HG02623 (cell line): ENCODE data around the gene PARP1.
"Not testable (repeated sequence)": the region's sequence is repeated elsewhere in the genome, so short reads cannot be mapped to it uniquely, and the experiment has no call there.

Source experiments
- ATAC-seq: cut with Tn5 transposase; IDR thresholded peaks from one replicate; pipeline ENCODE4 v1.9.1; 2021; ENCODE audit warnings: moderate library complexity; ENCODE audit not compliant: unreplicated experiment

PARP1 gene

DNA sequence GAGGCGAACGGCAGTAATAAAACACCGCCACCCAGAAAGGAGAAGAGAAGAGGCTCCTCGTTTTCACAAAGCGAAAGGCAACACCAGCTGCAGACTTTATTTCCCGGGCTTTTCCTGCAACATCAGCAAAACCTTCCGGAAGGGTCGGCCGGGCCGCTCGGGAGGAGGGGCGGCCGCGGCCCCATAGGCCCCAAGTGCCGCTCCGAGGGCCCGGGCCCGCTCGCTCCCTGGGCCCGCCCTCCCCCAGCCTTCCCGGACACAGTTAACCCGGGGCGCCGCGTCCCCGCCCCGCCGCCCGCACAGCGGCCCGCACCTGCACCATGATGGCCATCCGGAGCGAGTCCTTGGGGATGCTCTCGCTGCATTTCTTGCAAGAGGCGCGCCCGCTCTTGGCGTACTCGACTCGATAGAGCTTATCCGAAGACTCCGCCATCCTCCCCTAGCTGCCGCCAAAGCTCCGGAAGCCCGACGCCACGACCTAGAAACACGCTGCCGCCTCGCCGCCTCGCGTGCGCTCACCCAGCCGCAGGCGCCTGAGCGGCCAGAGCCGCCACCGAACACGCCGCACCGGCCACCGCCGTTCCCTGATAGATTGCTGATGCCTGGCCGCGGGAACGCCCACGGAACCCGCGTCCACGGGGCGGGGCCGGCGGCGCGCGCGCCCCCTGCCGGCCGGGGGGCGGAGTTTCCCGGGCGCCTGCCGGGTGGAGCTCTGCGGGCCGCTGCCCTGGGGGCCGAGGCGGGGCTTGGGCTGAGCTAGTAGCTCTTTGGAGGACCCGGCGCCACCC lies at the start of gene PARP1:
PARP1 (minus strand) TSS at position 597 of the 788 bp plus-strand sequence; CDS start at position 433, 164 bp downstream.
- ATAC-seq: peak; percentile 71

DNA sequence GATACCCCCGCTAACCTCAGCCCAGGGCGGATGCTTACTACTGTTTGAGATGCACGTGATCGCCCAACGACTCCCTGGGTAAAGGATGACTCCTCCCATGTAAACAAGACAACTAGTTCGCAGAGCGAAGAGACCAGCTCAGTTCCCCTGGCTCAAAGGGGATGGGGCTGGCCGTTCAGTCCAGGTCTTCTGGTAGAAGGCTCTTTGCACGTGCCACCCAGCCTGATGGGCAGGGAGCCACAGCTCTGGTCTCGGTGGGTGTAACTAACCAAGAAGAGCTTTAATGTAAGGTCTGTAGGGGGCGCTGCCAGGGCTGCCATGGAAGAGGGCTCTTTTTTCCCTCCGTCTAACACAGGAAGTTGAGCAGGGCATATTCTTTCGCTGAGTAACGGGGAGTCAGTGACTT lies 49.4 kb upstream of the PARP1 start:
- ATAC-seq: no peak

DNA sequence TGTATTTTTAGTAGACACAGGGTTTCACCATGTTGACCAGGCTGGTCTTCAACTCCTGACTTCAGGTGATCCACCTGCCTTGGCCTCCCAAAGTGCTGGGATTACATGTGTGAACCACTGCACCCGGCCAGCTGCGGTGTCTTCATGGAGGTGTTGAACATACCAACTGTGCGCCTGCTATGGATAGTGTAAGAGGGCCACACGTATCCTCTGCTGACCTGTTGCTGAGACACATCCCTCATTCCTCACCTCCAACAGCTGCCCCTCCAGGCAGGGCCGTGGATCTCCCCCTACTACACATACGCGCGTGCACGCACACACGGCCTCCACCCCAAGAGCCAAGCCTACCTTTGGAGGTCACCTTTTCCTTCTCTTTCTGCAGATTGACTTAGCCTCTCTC lies 48.0 kb upstream of the PARP1 start:
- ATAC-seq: no peak

DNA sequence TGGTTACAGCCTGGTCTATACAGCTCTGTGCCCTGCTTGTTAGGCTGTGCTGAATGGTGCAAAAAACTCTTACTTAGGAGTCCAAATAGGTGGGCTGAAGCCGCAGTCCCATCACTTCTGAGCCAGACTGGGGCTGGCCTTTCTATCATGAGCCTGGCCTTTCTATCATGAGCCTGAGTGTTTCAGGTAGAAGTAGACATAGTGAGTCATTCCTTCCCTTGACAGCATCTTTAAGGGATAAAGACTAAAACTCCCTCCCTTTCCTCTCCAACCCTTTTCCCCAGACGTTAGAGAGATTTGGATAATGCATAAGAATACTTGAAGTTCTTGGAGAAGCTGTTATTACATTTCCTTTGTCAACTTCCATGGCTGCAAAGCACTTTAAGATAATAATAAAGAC lies 46.5 kb upstream of the PARP1 start:
- ATAC-seq: no peak

DNA sequence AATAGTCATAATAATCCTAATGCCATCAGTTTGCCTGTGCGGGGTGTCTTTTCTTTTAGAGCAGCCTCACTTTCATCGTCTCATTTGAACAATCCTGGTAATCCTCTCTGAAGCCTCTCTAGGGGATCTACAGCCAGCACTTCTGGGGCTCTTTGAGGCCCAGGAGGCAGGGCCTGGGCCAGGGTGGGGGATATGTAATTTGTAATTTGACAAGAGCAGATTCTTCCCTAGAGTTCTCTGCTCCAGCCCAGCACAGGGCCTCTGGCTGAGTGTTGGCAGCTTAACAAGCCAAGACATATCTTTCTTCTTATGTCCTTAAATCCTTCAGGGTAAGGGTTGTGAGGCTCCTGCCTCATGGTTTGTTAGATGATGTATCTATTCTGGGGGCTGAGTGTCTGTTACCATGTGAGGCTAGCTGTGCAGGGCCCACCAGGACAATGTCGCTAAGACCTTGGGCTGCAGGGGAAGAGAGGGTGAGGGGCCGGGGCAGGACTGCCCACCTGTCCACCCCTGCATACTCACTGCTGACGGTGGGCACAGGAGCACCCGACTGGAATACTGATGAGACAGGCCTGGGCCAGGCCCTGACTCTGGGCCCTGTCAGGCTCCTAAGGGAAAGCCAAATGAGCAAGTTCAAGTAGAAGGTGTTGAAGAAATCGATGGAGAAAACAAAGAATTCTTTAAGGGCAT lies 45.3 kb upstream of the PARP1 start:
- no peak for ATAC-seq

DNA sequence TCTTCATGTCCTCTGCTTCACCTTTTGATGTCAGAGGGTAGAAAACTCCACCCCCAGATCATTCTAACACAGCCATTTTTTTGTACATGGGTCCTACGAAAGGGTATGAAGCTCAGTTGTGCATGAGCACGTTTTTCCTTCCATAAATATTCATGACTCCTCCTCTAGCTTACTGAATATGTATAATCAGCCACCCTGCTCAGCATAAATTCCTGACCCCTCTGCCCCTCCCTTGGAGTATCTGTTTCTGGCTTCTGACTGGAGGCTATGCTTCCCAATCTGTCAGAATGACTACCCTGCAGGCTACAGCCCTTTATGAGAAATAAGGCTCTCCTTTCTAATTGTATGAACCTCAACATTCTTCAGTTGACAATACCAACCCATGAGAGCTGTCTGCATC lies 42.8 kb upstream of the PARP1 start:
- no peak for ATAC-seq

DNA sequence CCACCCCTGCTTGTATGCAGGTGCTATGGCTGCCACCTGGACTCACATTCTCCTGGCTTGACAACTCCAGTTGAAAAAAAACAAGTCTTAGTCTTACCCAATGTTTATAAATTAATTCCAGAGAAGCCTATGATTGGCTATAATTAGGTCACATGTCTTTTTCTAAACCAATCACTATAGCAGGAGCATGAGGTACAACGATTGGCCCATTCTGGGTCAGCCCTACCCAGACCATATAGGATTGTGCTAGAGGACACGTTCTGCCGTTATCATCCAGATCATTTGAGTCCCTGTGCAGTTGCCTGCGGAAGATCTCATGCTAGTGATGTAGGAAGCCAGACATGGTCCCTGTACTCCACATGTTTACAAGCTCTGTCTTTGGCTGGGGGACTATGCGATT lies 41.9 kb upstream of the PARP1 start:
- ATAC-seq: no peak

DNA sequence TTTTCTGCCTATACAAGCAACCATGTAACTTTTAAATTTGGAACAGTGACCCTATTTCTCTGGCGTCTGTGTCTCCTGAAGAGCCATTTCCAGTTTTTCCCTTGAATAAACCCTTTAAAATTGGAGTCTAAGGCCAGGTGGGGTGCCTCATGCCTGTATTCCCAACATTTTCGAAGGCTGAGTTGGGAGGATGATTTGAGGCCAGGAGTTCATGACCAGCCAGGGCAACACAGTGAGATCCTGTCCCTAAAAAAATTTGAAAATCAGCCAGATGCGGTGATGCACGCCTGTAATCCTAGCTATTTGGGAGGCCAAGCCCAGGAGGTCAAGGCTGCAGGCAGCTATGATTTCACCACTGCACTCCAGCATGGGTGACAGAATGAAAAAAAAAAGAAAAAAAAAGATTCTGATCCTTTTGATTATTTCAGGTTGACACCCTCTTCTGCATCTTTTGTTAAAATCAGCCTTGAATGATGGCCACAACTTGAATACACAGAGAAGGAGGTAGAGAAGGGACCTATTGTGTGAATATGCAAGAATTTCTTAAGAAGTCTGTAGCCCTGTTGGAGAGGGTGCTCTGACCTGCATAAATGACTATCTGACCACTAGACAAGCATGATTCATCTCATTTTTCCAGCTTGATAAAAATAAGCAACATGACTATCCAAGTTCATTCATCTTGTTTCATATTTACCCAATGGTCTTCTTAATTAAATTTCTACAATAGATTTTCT lies 40.2 kb upstream of the PARP1 start:
- no peak for ATAC-seq

DNA sequence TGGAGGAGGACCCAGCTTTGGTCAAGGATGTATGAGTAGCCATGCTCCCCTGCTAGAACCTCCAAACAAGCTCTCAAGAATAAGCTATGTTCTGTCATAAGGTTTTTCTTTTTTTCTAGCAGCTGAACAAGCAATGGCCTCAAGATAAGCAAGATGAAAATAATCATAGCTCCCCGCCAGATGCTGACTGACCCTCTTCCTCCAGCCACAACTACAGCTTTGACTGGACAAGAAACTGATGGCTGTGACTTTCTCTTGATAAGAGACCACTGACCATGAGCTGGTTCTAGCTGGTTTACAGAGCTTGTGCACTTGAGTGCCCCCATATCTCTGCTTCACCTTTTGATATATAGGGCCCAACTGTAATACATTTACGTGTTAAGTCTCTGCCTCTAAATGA lies 38.2 kb upstream of the PARP1 start:
- ATAC-seq: no peak

DNA sequence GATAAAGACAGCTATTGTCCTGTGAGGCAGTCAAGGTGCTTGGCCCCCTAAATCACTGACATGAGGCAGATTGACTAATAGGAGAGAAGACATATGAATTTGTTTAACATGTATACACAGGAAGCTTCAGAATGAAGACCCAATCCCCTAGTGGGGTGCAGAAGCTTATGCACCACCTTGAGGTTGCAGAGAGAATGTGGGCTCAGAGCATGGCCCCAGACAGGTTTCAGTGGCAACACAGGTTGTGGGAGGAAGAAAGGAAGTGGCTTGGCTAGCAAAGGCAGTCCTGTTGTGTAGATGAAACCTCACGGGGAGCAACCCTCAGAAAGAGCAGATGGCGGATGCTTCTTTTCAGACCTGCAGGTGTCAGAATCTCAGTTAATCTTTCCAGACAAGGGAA lies 37.0 kb upstream of the PARP1 start:
- ATAC-seq: peak; percentile 99

DNA sequence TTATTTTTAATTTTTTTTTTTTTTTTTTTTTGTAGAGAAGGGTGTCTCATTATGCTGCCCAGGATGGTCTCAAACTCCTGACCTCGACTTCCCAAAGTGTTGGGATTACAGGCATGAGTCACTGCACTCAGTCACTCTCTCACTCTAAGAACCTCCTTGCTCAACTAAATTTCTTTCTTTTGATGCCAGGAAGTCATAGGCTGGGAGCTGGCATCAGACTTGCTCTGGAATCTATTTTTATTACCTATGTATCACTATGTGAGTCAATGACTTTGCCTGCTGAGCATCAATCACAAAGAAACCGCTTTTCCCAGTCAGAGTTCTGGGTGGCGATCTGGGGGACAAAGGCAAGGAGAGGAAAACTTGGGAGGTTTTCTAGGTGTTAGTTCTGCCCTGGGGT lies 35.5 kb upstream of the PARP1 start:
- no peak for ATAC-seq

DNA sequence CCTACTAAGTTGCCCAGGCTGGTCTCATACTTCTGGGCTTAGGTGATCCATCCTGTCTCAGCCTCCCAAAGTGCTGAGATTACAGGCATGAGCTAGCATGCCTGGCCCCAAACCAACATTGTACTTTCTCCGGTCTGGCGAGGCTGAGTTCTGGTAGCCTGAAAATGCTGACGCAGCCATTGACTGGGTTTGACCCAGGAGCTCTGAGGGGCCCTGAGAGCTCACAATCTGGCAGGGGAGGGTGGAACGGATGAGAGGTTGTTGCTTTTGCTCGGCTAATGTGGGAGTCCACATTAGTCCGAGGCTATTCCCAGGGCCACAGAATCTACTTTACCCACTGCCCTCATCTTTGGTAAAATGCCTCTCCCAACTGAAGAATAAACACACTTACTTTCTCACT lies 35.1 kb upstream of the PARP1 start:
- no peak for ATAC-seq

DNA sequence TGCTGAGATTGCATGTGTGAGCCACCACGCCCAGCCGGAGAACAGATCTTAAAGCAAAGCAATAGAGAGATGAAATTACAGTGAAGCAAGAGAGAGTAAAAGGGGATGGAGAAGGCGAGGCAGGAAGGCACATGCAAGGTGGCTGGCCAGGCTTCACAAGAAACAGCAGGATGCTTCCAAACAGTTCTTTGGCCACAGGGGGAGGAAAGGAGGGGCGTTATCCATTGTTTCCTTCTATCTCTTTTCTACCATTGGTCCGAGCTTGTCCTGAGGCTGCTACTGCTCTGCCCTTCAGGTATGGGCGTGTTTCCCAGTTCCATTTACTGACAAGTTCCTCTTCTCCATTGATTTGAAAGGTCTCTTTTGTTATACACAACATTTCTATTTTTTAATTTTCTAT lies 33.7 kb upstream of the PARP1 start:
- no peak for ATAC-seq

DNA sequence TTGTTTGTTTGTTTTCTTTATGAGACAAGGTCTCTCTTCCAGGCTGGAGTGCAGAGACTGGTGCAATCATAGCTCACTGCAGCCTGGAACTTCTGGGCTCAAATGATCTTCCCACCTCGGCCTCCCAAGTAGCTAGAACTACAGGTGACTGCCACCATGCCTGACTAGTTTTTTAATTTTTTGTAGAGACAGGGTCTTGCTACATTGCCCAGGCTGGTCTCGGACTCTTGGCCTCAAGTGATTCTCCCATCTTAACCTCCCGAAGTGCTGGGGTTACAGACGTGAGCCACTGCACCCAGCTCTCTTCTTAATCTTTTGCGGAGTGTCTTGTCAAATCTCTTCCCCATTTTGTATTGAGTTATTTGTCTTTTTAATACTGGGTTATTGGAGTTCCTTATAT lies 32.6 kb upstream of the PARP1 start:
- no peak for ATAC-seq

DNA sequence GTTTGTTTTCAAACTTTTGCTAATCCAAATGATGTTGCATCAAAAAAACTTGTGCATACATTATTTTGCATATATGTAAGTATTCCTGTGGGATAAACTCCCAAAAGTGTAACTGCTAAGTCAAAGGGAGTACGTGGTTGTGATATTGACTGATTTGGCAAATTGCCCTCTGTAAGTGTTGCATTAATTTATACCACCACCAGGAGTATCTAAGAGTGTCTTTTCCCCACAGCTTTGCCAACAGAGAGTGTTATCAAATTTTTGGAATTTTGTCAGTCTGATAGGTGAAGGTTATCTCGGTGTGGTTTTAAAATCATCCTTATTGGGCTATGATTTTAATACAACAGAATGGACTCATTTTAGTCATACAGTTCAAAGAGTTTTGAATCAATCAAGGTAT lies 30.1 kb upstream of the PARP1 start:
- no peak for ATAC-seq

DNA sequence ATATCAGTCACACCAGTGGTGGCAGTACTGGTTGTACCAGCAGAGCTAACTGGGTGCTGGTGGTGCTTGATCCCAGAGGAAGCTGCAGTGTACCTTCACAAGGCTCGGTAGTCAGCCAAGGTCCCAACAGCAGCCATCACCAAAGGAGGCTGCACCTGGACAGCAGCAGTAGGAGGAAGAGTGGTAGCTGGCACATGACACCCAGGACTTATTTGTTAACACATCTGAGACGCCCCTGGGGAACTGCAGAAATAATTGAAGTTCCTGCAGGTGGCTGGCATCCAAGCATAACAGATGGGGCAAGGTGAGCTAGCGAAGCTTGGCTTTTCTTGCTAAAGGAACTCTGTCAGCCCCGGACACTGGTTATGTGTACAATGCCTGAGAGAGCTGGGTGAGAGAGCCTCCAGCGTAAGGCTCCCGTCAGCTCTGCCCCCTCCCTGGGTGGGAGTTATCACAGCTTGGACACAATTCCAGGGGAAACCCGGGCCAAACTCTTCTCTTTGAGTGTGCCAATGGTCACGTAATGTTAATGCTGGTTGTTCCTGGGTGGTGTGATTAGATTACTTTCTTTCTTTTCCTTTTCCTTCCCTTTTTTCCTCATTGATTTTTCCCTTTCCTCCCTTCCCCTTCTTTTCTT lies 29.1 kb upstream of the PARP1 start:
- ATAC-seq: no peak

DNA sequence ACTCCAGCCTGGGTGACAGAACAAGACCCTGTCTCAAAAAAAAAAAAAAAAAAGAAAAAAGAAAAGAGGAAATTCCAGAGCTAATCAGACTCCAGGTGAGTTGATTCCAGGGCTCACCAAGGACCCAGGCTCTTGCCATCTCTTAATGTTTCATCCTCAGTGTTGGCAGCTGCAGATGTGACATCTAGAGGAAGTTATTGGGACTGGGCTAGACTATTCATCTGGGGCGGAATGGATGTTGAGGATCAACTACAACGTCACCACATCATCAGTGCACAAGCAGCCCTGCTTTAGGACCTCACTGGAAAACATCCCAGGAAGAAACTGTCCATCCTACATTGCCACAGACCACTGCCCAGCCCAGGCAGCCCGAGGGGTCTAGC lies 28.6 kb upstream of the PARP1 start:
- no peak for ATAC-seq

DNA sequence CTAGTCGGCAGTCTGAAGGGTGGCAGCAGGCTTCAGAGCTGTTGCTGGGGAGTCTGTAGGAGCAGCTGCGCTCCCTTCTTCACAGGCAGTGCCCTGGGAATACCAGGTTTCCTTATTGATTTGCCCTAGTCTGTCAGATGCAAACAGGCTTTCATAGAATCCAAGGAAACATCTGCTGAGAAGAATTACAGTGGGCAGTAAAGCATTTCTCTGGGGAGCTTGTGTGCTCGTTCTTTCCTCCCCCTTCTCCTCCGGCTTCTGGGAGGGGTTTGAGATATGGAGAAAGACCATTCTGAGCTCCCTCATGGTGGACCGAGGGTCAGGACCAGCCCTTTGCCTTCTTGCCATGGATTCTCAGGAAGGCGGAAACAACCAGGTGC lies 25.4 kb upstream of the PARP1 start:
- no peak for ATAC-seq

DNA sequence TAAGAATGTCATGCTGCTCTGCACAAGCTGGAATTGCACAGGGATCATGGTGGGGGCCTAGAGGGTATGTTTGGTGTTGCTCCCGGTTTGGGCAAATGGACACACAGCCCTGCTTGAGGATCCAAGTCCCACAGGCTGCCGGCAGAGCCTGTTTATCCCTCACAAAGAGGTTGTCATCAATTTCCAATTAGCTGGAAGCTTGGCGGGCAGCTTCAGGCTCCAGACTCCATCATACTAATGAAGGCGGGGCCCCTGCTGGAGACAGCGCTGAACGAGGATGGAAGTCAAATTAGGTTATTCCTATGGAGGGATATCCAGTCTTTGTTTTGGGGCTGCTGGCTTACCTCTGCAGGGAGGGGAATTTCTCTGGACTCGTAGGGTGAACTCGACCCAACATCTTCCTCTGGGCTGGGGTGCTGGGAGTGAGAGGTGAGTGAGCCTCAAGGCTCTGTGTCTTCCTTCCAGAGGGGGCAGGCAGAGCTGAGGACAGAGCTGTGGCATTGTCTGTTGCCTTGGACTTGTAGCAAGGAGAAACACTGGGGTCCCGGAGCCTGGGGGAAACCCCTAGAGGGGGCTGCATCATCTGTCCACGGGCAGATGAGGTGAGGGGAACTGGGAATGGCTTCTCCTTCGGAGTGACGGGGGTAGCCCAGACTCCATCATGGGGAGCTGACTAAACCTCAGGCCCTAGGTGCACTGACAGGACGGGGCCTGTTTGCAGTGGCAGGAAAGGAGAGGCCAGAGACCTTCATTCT lies 24.9 kb upstream of the PARP1 start:
- ATAC-seq: no peak

DNA sequence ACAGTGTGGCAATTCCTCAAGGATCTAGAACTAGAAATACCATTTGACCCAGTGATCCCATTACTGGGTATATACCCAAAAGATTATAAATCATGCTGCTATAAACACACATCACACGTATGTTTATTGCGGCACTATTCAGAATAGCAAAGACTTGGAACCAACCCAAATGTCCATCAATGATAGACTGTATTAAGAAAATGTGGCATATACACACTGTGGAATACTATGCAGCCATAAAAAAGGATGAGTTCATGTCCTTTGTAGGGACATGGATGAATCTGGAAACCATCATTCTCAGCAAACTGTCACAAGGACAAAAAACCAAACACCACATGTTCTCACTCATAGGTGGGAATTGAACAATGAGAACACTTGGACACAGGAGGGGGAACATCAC lies 24.0 kb upstream of the PARP1 start:
- ATAC-seq: not testable (repeated sequence)
